Measurements from ENCODE around the gene SP7.

- no peak for TF ChIP-seq EZH2 (IDR thresholded peaks at IDR 0.05; ENCODE audit: borderline replicate concordance, low read length)
- TF ChIP-seq, protein P1, sequence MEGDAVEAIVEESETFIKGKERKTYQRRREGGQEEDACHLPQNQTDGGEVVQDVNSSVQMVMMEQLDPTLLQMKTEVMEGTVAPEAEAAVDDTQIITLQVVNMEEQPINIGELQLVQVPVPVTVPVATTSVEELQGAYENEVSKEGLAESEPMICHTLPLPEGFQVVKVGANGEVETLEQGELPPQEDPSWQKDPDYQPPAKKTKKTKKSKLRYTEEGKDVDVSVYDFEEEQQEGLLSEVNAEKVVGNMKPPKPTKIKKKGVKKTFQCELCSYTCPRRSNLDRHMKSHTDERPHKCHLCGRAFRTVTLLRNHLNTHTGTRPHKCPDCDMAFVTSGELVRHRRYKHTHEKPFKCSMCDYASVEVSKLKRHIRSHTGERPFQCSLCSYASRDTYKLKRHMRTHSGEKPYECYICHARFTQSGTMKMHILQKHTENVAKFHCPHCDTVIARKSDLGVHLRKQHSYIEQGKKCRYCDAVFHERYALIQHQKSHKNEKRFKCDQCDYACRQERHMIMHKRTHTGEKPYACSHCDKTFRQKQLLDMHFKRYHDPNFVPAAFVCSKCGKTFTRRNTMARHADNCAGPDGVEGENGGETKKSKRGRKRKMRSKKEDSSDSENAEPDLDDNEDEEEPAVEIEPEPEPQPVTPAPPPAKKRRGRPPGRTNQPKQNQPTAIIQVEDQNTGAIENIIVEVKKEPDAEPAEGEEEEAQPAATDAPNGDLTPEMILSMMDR (conservative IDR thresholded peaks at IDR 0.05 in 1 of 2, IDR thresholded peaks at IDR 0.05 in 1 of 2; ENCODE audit: extremely low read depth in 1 of 2, insufficient read depth in 1 of 2, low read depth in 1 of 2, low read length in 2 of 2): no peak
These were observed 42.1 kb upstream of the SP7 start for GRCh38 chr12:53378222-53378621.

All from mammary epithelial cell (primary cell).